ENCODE results near the gene SMTNL1. TPM values are rescaled to one million over a fixed set of nuclear protein-coding genes. Genes with fewer than 3 reads are reported as not detected.

The SMTNL1 gene
- total RNA-seq, result not detected

- DNase-seq, result no peak
- no peaks in the 10 kb centered on the region for H3K27me3 Mint-ChIP-seq (ENCODE audit: low read depth)
- H3K27ac Mint-ChIP-seq, result no peak within 1 kb of the TSS
- H3K4me1 Mint-ChIP-seq (ENCODE audit: low read depth), result peaks cover under 1% of the 10 kb centered on the region
- H3K9me3 Mint-ChIP-seq, result no peaks in the 10 kb centered on the region
- H3K4me3 Mint-ChIP-seq, result no peak within 1 kb of the TSS
- intact Hi-C loops (cut with micrococcal nuclease), result no loop called here
- CTCF ChIA-PET, result interaction anchor here (1.2 to 2.3 kb wide), 2 partner anchors 10 to 44 kb away, joined by 6 to 13 read pairs; no protein-coding TSS in a partner anchor
- H3K36me3 Mint-ChIP-seq (ENCODE audit: low read depth), result peaks cover 7% of the 10 kb centered on the region
Measured at GRCh38 chr11:57536947-57537619, at the start of gene SMTNL1. Gene SMTNL1 (plus strand): TSS chr11:57537595. CDS start chr11:57542643, 5,048 bp downstream.

GRCh38 chr11:57487920-57488659 is 49.3 kb upstream of the SMTNL1 start:
- intact Hi-C loops (cut with micrococcal nuclease), result no loop called here
- Mint-ChIP-seq H3K9me3 (no peaks in the 10 kb centered on the region), H3K4me1 (ENCODE audit: low read depth) (peaks cover 8% of the 10 kb centered on the region), H3K27me3 (ENCODE audit: low read depth) (no peaks in the 10 kb centered on the region), H3K4me3 (no peak overlapping the region), H3K27ac (no peak overlapping the region), H3K36me3 (ENCODE audit: low read depth) (peaks cover 56% of the 10 kb centered on the region)
- no peak for DNase-seq
- CTCF ChIA-PET, result interaction anchor here (0.8 to 1.6 kb wide), 4 partner anchors 30 to 169 kb away, joined by 3 to 8 read pairs (median 6); no protein-coding TSS in a partner anchor

- no peaks in the 10 kb centered on the region for H3K27me3 Mint-ChIP-seq (ENCODE audit: low read depth)
- H3K27ac Mint-ChIP-seq, result no peak overlapping the region
- H3K36me3 Mint-ChIP-seq (ENCODE audit: low read depth), result peaks cover 54% of the 10 kb centered on the region
- intact Hi-C loops (cut with micrococcal nuclease), result loop anchor here (5.0 kb wide), 1 partner anchor 33 kb away; no protein-coding TSS in a partner anchor
- H3K4me3 Mint-ChIP-seq, result no peak overlapping the region
- H3K9me3 Mint-ChIP-seq, result no peaks in the 10 kb centered on the region
- DNase-seq, result no peak
- CTCF ChIA-PET, result interaction anchor here (0.9 to 7.8 kb wide), 14 partner anchors 9 to 154 kb away, joined by 3 to 270 read pairs (median 6); partner anchors contain the start of genes SLC43A1, TIMM10 and YPEL4
- peaks cover 13% of the 10 kb centered on the region for H3K4me1 Mint-ChIP-seq (ENCODE audit: low read depth)
Measured at GRCh38 chr11:57490456-57491248, 46.7 kb upstream of the SMTNL1 start.

GRCh38 chr11:57491371-57492061 is 45.9 kb upstream of the SMTNL1 start:
- CTCF ChIA-PET, result interaction anchor here (0.6 to 7.8 kb wide), 20 partner anchors 9 to 202 kb away, joined by 3 to 270 read pairs (median 4); partner anchors contain the start of genes SLC43A1, TIMM10 and YPEL4
- intact Hi-C loops (cut with micrococcal nuclease), result loop anchor here (2.0 to 5.0 kb wide), 2 partner anchors 34 to 75 kb away; partner anchors contain the start of gene UBE2L6
- Mint-ChIP-seq H3K27ac (no peak overlapping the region), H3K27me3 (ENCODE audit: low read depth) (no peaks in the 10 kb centered on the region), H3K4me1 (ENCODE audit: low read depth) (peaks cover 12% of the 10 kb centered on the region), H3K4me3 (no peak overlapping the region), H3K9me3 (no peaks in the 10 kb centered on the region), H3K36me3 (ENCODE audit: low read depth) (peaks cover 52% of the 10 kb centered on the region)
- peak; percentile 71 for DNase-seq

GRCh38 chr11:57493507-57494503 is 43.6 kb upstream of the SMTNL1 start:
- Mint-ChIP-seq H3K36me3 (ENCODE audit: low read depth) (peaks cover 41% of the 10 kb centered on the region), H3K9me3 (no peaks in the 10 kb centered on the region), H3K4me3 (no peak overlapping the region), H3K4me1 (ENCODE audit: low read depth) (peaks cover 12% of the 10 kb centered on the region), H3K27ac (peak overlapping the region; percentile 93), H3K27me3 (ENCODE audit: low read depth) (no peaks in the 10 kb centered on the region)
- DNase-seq, result peak; percentile 93
- CTCF ChIA-PET, result interaction anchor here (0.6 to 7.8 kb wide), 44 partner anchors 8 to 1020 kb away, joined by 3 to 270 read pairs (median 5); partner anchors contain the start of genes RTN4RL2, SLC43A1, TIMM10 and UBE2L6
- intact Hi-C loops (cut with micrococcal nuclease), result loop anchor here (1.0 to 5.0 kb wide), 5 partner anchors 21 to 150 kb away; partner anchors contain the start of genes SLC43A1 and UBE2L6

- intact Hi-C loops (cut with micrococcal nuclease), result no loop called here
- no peak for DNase-seq
- CTCF ChIA-PET, result interaction anchor here (1.0 to 7.8 kb wide), 5 partner anchors 14 to 72 kb away, joined by 3 to 270 read pairs (median 3); partner anchors contain the start of genes SLC43A1, TIMM10 and UBE2L6
- H3K27me3 Mint-ChIP-seq (ENCODE audit: low read depth), result no peaks in the 10 kb centered on the region
- H3K4me1 Mint-ChIP-seq (ENCODE audit: low read depth), result peaks cover 12% of the 10 kb centered on the region
- H3K4me3 Mint-ChIP-seq, result no peak overlapping the region
- no peak overlapping the region for H3K27ac Mint-ChIP-seq
- H3K36me3 Mint-ChIP-seq (ENCODE audit: low read depth), result peaks cover 33% of the 10 kb centered on the region
- H3K9me3 Mint-ChIP-seq, result no peaks in the 10 kb centered on the region
Measured at GRCh38 chr11:57496109-57496820, 41.1 kb upstream of the SMTNL1 start.

- no peaks in the 10 kb centered on the region for H3K9me3 Mint-ChIP-seq
- no peak for DNase-seq
- intact Hi-C loops (cut with micrococcal nuclease), result no loop called here
Measured at GRCh38 chr11:57497303-57498247, 39.8 kb upstream of the SMTNL1 start.

GRCh38 chr11:57498540-57498939 is 38.9 kb upstream of the SMTNL1 start:
- no peaks in the 10 kb centered on the region for H3K27me3 Mint-ChIP-seq (ENCODE audit: low read depth)
- H3K9me3 Mint-ChIP-seq, result no peaks in the 10 kb centered on the region
- intact Hi-C loops (cut with micrococcal nuclease), result no loop called here

More at GRCh38 chr11:57497303-57498247, 39.8 kb upstream of the SMTNL1 start:
- Mint-ChIP-seq H3K36me3 (ENCODE audit: low read depth) (peaks cover 29% of the 10 kb centered on the region), H3K4me3 (no peak overlapping the region), H3K4me1 (ENCODE audit: low read depth) (peaks cover 12% of the 10 kb centered on the region), H3K27me3 (ENCODE audit: low read depth) (no peaks in the 10 kb centered on the region), H3K27ac (peak overlapping the region; percentile 24)
- CTCF ChIA-PET, result interaction anchor here (1.0 to 7.8 kb wide), 4 partner anchors 14 to 70 kb away, joined by 3 to 270 read pairs (median 3); partner anchors contain the start of genes TIMM10 and UBE2L6

GRCh38 chr11:57499413-57499982 is 37.9 kb upstream of the SMTNL1 start:
- CTCF ChIA-PET, result interaction anchor here (0.7 to 1.0 kb wide), 2 partner anchors 27 to 43 kb away, joined by 3 read pairs; no protein-coding TSS in a partner anchor
- Mint-ChIP-seq H3K36me3 (ENCODE audit: low read depth) (peaks cover 24% of the 10 kb centered on the region), H3K27ac (no peak overlapping the region), H3K4me1 (ENCODE audit: low read depth) (peaks cover 1% of the 10 kb centered on the region), H3K9me3 (no peaks in the 10 kb centered on the region), H3K4me3 (no peak overlapping the region), H3K27me3 (ENCODE audit: low read depth) (no peaks in the 10 kb centered on the region)
- intact Hi-C loops (cut with micrococcal nuclease), result no loop called here
- DNase-seq, result peak; percentile 41

More at GRCh38 chr11:57498540-57498939, 38.9 kb upstream of the SMTNL1 start:
- Mint-ChIP-seq H3K4me1 (ENCODE audit: low read depth) (peaks cover 11% of the 10 kb centered on the region), H3K36me3 (ENCODE audit: low read depth) (peaks cover 29% of the 10 kb centered on the region), H3K27ac (no peak overlapping the region), H3K4me3 (no peak overlapping the region)
- DNase-seq, result no peak
- CTCF ChIA-PET, result interaction anchor here (0.8 kb wide), 1 partner anchor 16 kb away, joined by 4 read pairs; no protein-coding TSS in a partner anchor
